ENCODE results near the gene ICAM1. TPM values are rescaled to one million over a fixed set of nuclear protein-coding genes. Genes with fewer than 3 reads are reported as not detected.

ICAM1 gene
- total and polyA plus RNA-seq, 2 of the 13 experiments (the other 11 are each of a cell fraction or from before 2014, with no cell fraction given): 37.9 to 98.4 TPM

GRCh38 chr19:10334588-10335351 lies 63.9 kb downstream of the ICAM1 start (continued):
- TF ChIP-seq, protein P1, sequence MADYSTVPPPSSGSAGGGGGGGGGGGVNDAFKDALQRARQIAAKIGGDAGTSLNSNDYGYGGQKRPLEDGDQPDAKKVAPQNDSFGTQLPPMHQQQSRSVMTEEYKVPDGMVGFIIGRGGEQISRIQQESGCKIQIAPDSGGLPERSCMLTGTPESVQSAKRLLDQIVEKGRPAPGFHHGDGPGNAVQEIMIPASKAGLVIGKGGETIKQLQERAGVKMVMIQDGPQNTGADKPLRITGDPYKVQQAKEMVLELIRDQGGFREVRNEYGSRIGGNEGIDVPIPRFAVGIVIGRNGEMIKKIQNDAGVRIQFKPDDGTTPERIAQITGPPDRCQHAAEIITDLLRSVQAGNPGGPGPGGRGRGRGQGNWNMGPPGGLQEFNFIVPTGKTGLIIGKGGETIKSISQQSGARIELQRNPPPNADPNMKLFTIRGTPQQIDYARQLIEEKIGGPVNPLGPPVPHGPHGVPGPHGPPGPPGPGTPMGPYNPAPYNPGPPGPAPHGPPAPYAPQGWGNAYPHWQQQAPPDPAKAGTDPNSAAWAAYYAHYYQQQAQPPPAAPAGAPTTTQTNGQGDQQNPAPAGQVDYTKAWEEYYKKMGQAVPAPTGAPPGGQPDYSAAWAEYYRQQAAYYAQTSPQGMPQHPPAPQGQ (CRISPR knock-in tag; IDR thresholded peaks at IDR 0.05; ENCODE audit: borderline replicate concordance): no peak
- TF ChIP-seq, protein P2, sequence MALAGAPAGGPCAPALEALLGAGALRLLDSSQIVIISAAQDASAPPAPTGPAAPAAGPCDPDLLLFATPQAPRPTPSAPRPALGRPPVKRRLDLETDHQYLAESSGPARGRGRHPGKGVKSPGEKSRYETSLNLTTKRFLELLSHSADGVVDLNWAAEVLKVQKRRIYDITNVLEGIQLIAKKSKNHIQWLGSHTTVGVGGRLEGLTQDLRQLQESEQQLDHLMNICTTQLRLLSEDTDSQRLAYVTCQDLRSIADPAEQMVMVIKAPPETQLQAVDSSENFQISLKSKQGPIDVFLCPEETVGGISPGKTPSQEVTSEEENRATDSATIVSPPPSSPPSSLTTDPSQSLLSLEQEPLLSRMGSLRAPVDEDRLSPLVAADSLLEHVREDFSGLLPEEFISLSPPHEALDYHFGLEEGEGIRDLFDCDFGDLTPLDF (CRISPR knock-in tag; IDR thresholded peaks at IDR 0.05): no peak
- TF ChIP-seq GLI4 (CRISPR knock-in tag; IDR thresholded peaks at IDR 0.05; ENCODE audit: borderline replicate concordance): no peak
- peak; percentile 69 for TF ChIP-seq HNRNPLL (IDR thresholded peaks at IDR 0.05; ENCODE audit: low read depth, low read length, poor library complexity, severe bottlenecking)
- TF ChIP-seq, protein P3, sequence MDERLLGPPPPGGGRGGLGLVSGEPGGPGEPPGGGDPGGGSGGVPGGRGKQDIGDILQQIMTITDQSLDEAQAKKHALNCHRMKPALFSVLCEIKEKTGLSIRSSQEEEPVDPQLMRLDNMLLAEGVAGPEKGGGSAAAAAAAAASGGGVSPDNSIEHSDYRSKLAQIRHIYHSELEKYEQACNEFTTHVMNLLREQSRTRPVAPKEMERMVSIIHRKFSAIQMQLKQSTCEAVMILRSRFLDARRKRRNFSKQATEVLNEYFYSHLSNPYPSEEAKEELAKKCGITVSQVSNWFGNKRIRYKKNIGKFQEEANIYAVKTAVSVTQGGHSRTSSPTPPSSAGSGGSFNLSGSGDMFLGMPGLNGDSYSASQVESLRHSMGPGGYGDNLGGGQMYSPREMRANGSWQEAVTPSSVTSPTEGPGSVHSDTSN (CRISPR knock-in tag; IDR thresholded peaks at IDR 0.05): no peak
- TF ChIP-seq RARA (CRISPR knock-in tag; IDR thresholded peaks at IDR 0.05): peak; percentile 24; the same call in 1 of the 2 replicates
- no peak for TF ChIP-seq MZF1 (CRISPR knock-in tag; IDR thresholded peaks at IDR 0.05; ENCODE audit: borderline replicate concordance)
- TF ChIP-seq, protein P4, sequence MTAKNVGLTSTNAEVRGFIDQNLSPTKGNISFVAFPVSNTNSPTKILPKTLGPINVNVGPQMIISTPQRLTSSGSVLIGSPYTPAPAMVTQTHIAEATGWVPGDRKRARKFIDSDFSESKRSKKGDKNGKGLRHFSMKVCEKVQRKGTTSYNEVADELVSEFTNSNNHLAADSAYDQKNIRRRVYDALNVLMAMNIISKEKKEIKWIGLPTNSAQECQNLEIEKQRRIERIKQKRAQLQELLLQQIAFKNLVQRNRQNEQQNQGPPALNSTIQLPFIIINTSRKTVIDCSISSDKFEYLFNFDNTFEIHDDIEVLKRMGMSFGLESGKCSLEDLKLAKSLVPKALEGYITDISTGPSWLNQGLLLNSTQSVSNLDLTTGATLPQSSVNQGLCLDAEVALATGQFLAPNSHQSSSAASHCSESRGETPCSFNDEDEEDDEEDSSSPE (CRISPR knock-in tag; IDR thresholded peaks at IDR 0.05): peak; percentile 74
- TF ChIP-seq, protein P5, sequence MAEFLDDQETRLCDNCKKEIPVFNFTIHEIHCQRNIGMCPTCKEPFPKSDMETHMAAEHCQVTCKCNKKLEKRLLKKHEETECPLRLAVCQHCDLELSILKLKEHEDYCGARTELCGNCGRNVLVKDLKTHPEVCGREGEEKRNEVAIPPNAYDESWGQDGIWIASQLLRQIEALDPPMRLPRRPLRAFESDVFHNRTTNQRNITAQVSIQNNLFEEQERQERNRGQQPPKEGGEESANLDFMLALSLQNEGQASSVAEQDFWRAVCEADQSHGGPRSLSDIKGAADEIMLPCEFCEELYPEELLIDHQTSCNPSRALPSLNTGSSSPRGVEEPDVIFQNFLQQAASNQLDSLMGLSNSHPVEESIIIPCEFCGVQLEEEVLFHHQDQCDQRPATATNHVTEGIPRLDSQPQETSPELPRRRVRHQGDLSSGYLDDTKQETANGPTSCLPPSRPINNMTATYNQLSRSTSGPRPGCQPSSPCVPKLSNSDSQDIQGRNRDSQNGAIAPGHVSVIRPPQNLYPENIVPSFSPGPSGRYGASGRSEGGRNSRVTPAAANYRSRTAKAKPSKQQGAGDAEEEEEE (CRISPR knock-in tag; IDR thresholded peaks at IDR 0.05; ENCODE audit: borderline replicate concordance): peak; percentile 48; the same call in 1 of the 2 replicates
- TF ChIP-seq, protein P6, sequence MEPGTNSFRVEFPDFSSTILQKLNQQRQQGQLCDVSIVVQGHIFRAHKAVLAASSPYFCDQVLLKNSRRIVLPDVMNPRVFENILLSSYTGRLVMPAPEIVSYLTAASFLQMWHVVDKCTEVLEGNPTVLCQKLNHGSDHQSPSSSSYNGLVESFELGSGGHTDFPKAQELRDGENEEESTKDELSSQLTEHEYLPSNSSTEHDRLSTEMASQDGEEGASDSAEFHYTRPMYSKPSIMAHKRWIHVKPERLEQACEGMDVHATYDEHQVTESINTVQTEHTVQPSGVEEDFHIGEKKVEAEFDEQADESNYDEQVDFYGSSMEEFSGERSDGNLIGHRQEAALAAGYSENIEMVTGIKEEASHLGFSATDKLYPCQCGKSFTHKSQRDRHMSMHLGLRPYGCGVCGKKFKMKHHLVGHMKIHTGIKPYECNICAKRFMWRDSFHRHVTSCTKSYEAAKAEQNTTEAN (CRISPR knock-in tag; conservative IDR thresholded peaks at IDR 0.05): no peak
- TF ChIP-seq, protein P7, sequence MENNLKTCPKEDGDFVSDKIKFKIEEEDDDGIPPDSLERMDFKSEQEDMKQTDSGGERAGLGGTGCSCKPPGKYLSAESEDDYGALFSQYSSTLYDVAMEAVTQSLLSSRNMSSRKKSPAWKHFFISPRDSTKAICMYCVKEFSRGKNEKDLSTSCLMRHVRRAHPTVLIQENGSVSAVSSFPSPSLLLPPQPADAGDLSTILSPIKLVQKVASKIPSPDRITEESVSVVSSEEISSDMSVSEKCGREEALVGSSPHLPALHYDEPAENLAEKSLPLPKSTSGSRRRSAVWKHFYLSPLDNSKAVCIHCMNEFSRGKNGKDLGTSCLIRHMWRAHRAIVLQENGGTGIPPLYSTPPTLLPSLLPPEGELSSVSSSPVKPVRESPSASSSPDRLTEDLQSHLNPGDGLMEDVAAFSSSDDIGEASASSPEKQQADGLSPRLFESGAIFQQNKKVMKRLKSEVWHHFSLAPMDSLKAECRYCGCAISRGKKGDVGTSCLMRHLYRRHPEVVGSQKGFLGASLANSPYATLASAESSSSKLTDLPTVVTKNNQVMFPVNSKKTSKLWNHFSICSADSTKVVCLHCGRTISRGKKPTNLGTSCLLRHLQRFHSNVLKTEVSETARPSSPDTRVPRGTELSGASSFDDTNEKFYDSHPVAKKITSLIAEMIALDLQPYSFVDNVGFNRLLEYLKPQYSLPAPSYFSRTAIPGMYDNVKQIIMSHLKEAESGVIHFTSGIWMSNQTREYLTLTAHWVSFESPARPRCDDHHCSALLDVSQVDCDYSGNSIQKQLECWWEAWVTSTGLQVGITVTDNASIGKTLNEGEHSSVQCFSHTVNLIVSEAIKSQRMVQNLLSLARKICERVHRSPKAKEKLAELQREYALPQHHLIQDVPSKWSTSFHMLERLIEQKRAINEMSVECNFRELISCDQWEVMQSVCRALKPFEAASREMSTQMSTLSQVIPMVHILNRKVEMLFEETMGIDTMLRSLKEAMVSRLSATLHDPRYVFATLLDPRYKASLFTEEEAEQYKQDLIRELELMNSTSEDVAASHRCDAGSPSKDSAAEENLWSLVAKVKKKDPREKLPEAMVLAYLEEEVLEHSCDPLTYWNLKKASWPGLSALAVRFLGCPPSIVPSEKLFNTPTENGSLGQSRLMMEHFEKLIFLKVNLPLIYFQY (CRISPR knock-in tag; IDR thresholded peaks at IDR 0.05; ENCODE audit: borderline replicate concordance): peak; percentile 76; the same call in 1 of the 2 replicates
- no peak for TF ChIP-seq ZSCAN12 (CRISPR knock-in tag; IDR thresholded peaks at IDR 0.05)
- TF ChIP-seq, protein P8, sequence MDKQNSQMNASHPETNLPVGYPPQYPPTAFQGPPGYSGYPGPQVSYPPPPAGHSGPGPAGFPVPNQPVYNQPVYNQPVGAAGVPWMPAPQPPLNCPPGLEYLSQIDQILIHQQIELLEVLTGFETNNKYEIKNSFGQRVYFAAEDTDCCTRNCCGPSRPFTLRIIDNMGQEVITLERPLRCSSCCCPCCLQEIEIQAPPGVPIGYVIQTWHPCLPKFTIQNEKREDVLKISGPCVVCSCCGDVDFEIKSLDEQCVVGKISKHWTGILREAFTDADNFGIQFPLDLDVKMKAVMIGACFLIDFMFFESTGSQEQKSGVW (CRISPR knock-in tag; IDR thresholded peaks at IDR 0.05; ENCODE audit: borderline replicate concordance): no peak

Measured in HepG2 (cell line).